Astrocyte (in vitro differentiated cells and primary cell): ENCODE data around the gene DENND1C.

Experiments used
- EZH2 ChIP-seq: IDR thresholded peaks from 2 replicates; pipeline ENCODE4 v1.6.1; 2012; ENCODE audit warnings: mild to moderate bottlenecking, low read length, inconsistent platforms; ENCODE audit not compliant: insufficient read depth
- TF ChIP-seq, protein P1 (sequence below): IDR thresholded peaks from 2 replicates; pipeline ENCODE4 v1.5.1; 2011; ENCODE audit warnings: low read depth, mild to moderate bottlenecking, inconsistent platforms, low read length, moderate library complexity; ENCODE audit not compliant: insufficient read depth

GRCh38 chr19:6514089-6514488 lies 32.5 kb upstream of the DENND1C start:
- TF ChIP-seq, protein P1, sequence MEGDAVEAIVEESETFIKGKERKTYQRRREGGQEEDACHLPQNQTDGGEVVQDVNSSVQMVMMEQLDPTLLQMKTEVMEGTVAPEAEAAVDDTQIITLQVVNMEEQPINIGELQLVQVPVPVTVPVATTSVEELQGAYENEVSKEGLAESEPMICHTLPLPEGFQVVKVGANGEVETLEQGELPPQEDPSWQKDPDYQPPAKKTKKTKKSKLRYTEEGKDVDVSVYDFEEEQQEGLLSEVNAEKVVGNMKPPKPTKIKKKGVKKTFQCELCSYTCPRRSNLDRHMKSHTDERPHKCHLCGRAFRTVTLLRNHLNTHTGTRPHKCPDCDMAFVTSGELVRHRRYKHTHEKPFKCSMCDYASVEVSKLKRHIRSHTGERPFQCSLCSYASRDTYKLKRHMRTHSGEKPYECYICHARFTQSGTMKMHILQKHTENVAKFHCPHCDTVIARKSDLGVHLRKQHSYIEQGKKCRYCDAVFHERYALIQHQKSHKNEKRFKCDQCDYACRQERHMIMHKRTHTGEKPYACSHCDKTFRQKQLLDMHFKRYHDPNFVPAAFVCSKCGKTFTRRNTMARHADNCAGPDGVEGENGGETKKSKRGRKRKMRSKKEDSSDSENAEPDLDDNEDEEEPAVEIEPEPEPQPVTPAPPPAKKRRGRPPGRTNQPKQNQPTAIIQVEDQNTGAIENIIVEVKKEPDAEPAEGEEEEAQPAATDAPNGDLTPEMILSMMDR = no peak
- TF ChIP-seq EZH2 = no peak
